B cell (primary cell): ENCODE data around the gene SMARCC1. TPM values are rescaled to one million over a fixed set of nuclear protein-coding genes. Genes with fewer than 3 reads are reported as not detected.

Source experiments
- ATAC-seq: fragments of 200-7000 bp; cut with Tn5 transposase; one replicate; pipeline ENCODE4 v1.10.0; 2021; ENCODE audit warnings: low read depth, mild to moderate bottlenecking, moderate number of reproducible peaks, moderate library complexity
- CTCF ChIA-PET: fragments of 350-600 bp; sonication (Branson Sonifier 250); formaldehyde crosslinking; loops from one replicate; lab custom pipeline; 2021; ENCODE audit warnings: antibody characterized with exemption, inconsistent platforms; lab: Charles Lee
- POLR2A ChIA-PET: fragments of 350-600 bp; sonication (Branson Sonifier 250); formaldehyde crosslinking; loops from one replicate; lab custom pipeline; 2021; ENCODE audit warnings: antibody characterized with exemption; lab: Charles Lee
- DNase-seq: peaks from one replicate; pipeline ENCODE4 v3.0.0; 2013
- H2AFZ ChIP-seq: 2 replicates; pipeline ENCODE4 v1.6.1; 2012; ENCODE audit warnings: mild to moderate bottlenecking, low read depth, low read length; ENCODE audit not compliant: insufficient read depth, poor library complexity, severe bottlenecking
- H3K27ac ChIP-seq, 2 donors: 1 replicate in 1 of 2; 2 replicates in 1 of 2; pipeline ENCODE4 v1.5.1; 2012 to 2013; ENCODE audit warnings: low read length in 2 of 2, mild to moderate bottlenecking in 2 of 2, moderate library complexity in 1 of 2
- H3K27me3 ChIP-seq, 4 experiments: fragments of 200-600 bp in 1 of 4; sonication (generic) in 1 of 4; replicated peaks in 1 of 4; 1 replicate in 2 of 4; 2 replicates in 2 of 4; pipeline versions ENCODE4 v1.6.1 to v1.7.0; 2013 to 2016; ENCODE audit warnings: low read length in 3 of 4, mild to moderate bottlenecking in 2 of 4, mixed read lengths in 1 of 4, moderate library complexity in 1 of 4; ENCODE audit not compliant: insufficient read depth in 4 of 4, control insufficient read depth in 3 of 4; ENCODE audit errors: control extremely low read depth in 1 of 4
- H3K36me3 ChIP-seq, 2 experiments: replicated peaks in 1 of 2; 1 replicate in 1 of 2; 2 replicates in 1 of 2; pipeline versions ENCODE4 v1.6.1 to v1.7.1; 2013; ENCODE audit warnings: low read length in 1 of 2; ENCODE audit not compliant: insufficient read depth in 2 of 2, control insufficient read depth in 1 of 2; ENCODE audit errors: control extremely low read depth in 1 of 2, extremely low read depth in 1 of 2
- H3K4me1 ChIP-seq, 2 donors: fragments of 200-600 bp in 1 of 2; sonication (generic) in 1 of 2; 1 replicate in 1 of 2; 2 replicates in 1 of 2; pipeline versions ENCODE4 v1.5.1 to v1.6.1; 2013 to 2017; ENCODE audit warnings: low read length in 2 of 2; ENCODE audit not compliant: control insufficient read depth in 2 of 2, insufficient read depth in 2 of 2
- H3K4me2 ChIP-seq: replicated peaks from 2 replicates; pipeline ENCODE3; 2012; ENCODE audit warnings: mild to moderate bottlenecking, low read depth, low read length; ENCODE audit not compliant: poor library complexity, severe bottlenecking
- H3K4me3 ChIP-seq, 5 experiments: fragments of 200-600 bp in 1 of 5; sonication (generic) in 1 of 5; 1 replicate in 3 of 5; 2 replicates in 2 of 5; pipeline versions ENCODE4 v1.5.1 to v1.7.0; 2011 to 2016; ENCODE audit warnings: low read length in 4 of 5, mild to moderate bottlenecking in 4 of 5, low read depth in 2 of 5, control low read depth in 1 of 5, moderate library complexity in 1 of 5; ENCODE audit not compliant: insufficient read depth in 1 of 5; ENCODE audit errors: control extremely low read depth in 1 of 5, extremely low read depth in 1 of 5
- H3K79me2 ChIP-seq: fragments of 200-600 bp; sonication (generic); one replicate; pipeline ENCODE4 v1.6.0; 2016; ENCODE audit warnings: low read length; ENCODE audit not compliant: control insufficient read depth, insufficient read depth
- H3K9ac ChIP-seq: fragments of 200-600 bp; sonication (generic); 2 replicates; pipeline ENCODE4 v1.6.1; 2017; ENCODE audit warnings: mild to moderate bottlenecking, low read length, moderate library complexity
- H3K9me3 ChIP-seq, 3 donors: one replicate each; pipeline versions ENCODE4 v1.6.1 to v1.7.1; 2013; ENCODE audit warnings: low read length in 2 of 3; ENCODE audit not compliant: control insufficient read depth in 2 of 3, insufficient read depth in 1 of 3; ENCODE audit errors: control extremely low read depth in 1 of 3
- H4K20me1 ChIP-seq: 2 replicates; pipeline ENCODE4 v1.6.0; 2012; ENCODE audit warnings: mild to moderate bottlenecking, low read length; ENCODE audit not compliant: insufficient read depth, control insufficient read depth, poor library complexity, severe bottlenecking
- H3K27ac Mint-ChIP-seq: one replicate; pipeline ENCODE4 v1.8.0; 2021; ENCODE audit warnings: mixed read lengths
- H3K27me3 Mint-ChIP-seq: one replicate; pipeline ENCODE4 v1.8.0; 2021; ENCODE audit warnings: mixed read lengths
- H3K4me1 Mint-ChIP-seq: one replicate; pipeline ENCODE4 v1.8.0; 2021; ENCODE audit warnings: mixed read lengths
- H3K4me3 Mint-ChIP-seq: one replicate; pipeline ENCODE4 v1.8.0; 2021; ENCODE audit warnings: mixed read lengths
- H3K9me3 Mint-ChIP-seq: one replicate; pipeline ENCODE4 v1.8.0; 2022; ENCODE audit warnings: mixed read lengths; ENCODE audit not compliant: insufficient read depth
- EZH2 ChIP-seq: IDR thresholded peaks from 2 replicates; pipeline ENCODE4 v1.6.1; 2012; ENCODE audit warnings: borderline replicate concordance, low read depth, mild to moderate bottlenecking, moderate library complexity, low read length; ENCODE audit not compliant: insufficient read depth, poor library complexity, severe bottlenecking
- WGBS: methylation state at CpG from one replicate; pipeline ENCODE4 v1.1.5; 2013; ENCODE audit warnings: missing lambda C conversion rate; ENCODE audit not compliant: insufficient coverage; 5-methylcytosine and 5-hydroxymethylcytosine counted together
- intact Hi-C: fragments of 100-400 bp; cut with micrococcal nuclease; formaldehyde crosslinking; loops from one replicate; pipeline ENCODE4 v1.10.0; 2022
- polyA plus RNA-seq: library from polyadenylated mRNA; depleted of rRNA; stranded (reverse); fragments of >200 nt; gene quantifications from 2 replicates; pipeline ENCODE4 v1.2.3, GENCODE V29; 2012
- total RNA-seq, 2 donors: library from RNA; stranded (reverse); fragments of 120-200 nt in 1 of 2; gene quantifications; 1 replicate in 1 of 2; 2 replicates in 1 of 2; pipeline versions ENCODE4 v1.2.3 to v1.2.4, GENCODE V29; 2013 to 2022
- TF ChIP-seq, protein P1 (sequence below): fragments of 200-600 bp; IDR thresholded peaks from one replicate; pipeline ENCODE4 v1.8.0; 2022; ENCODE audit warnings: antibody characterized with exemption, mild to moderate bottlenecking

SMARCC1 gene
- total and polyA plus RNA-seq, 2 donors (not counting 1 experiment from before 2014, with no cell fraction given), result 13.1 to 155 TPM

DNA sequence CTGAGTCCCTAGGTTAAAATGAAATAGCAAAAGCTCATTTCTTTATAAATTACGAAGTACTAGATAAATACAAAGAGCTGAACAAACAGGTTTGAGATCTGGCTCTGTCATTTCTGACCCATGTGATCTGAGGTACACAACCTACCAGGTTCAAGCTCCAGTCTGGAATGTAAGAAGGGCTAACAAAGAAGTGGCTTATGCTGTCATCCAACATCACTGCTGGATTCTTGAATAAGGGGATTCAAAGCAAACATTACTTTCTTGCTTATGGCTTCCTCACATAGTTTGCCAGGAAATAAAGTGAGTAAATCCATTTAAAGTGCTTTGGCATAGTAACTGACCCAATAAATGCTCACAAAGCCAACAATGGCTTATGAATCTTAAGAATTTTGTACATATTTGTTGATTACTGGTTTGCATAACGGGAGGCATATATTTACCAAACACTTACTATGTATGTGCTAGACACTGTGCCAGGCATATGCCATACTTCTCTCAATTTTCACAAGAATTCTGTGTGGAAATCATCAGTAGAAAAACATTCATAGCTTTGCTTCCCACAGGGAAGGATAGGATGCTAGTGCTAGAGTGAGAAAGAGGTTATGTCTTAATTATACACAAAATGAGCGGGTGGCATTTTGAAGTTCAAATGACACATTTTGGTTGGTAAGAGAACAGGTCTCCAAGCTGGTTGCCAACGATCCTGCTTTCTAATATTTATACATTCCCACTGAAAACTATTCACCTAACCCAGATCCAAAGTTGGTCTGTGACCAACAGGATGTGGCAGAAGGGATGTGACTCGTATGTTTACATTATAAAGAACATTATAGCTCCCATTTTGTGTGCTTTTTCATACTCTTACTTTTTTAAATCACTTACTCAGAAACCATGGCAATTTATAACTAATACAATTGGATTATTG is 164.3 kb downstream of the SMARCC1 start:
- intact Hi-C loops, result no loop called here
- Histone ChIP-seq H3K27ac (no peak overlapping the region), H4K20me1 (peaks cover 1% of the 10 kb centered on the region), H3K27me3 (no peaks in the 10 kb centered on the region), H3K36me3 (peaks cover 12 to 70% of the 10 kb centered on the region in 2 experiments), H3K4me3 (no peak overlapping the region), H2AFZ (no peak overlapping the region), H3K79me2 (peaks cover 6% of the 10 kb centered on the region), H3K4me1 (peaks cover 0 to 5% of the 10 kb centered on the region in 2 donors), H3K9ac (no peak overlapping the region), H3K4me2 (no peak overlapping the region), H3K9me3 (peaks cover 0 to 2% (median 0%) of the 10 kb centered on the region in 3 donors)
- DNase-seq, result no peak
- ChIA-PET POLR2A (no interaction called here), CTCF (interaction anchor here (0.6 to 3.0 kb wide), 4 partner anchors 10 to 182 kb away, joined by 3 to 8 read pairs (median 4); no protein-coding TSS in a partner anchor)
- ATAC-seq, result no peak
- TF ChIP-seq, protein P1, sequence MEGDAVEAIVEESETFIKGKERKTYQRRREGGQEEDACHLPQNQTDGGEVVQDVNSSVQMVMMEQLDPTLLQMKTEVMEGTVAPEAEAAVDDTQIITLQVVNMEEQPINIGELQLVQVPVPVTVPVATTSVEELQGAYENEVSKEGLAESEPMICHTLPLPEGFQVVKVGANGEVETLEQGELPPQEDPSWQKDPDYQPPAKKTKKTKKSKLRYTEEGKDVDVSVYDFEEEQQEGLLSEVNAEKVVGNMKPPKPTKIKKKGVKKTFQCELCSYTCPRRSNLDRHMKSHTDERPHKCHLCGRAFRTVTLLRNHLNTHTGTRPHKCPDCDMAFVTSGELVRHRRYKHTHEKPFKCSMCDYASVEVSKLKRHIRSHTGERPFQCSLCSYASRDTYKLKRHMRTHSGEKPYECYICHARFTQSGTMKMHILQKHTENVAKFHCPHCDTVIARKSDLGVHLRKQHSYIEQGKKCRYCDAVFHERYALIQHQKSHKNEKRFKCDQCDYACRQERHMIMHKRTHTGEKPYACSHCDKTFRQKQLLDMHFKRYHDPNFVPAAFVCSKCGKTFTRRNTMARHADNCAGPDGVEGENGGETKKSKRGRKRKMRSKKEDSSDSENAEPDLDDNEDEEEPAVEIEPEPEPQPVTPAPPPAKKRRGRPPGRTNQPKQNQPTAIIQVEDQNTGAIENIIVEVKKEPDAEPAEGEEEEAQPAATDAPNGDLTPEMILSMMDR, result no peak
- no peak for TF ChIP-seq EZH2
- no peak overlapping the region for H3K27ac Mint-ChIP-seq
- H3K4me1 Mint-ChIP-seq, result no peaks in the 10 kb centered on the region
- H3K9me3 Mint-ChIP-seq, result no peaks in the 10 kb centered on the region
- H3K27me3 Mint-ChIP-seq, result no peaks in the 10 kb centered on the region
- WGBS, result no CpG with 5 or more reads among the region's 5 CpGs
- H3K4me3 Mint-ChIP-seq, result no peak overlapping the region

DNA sequence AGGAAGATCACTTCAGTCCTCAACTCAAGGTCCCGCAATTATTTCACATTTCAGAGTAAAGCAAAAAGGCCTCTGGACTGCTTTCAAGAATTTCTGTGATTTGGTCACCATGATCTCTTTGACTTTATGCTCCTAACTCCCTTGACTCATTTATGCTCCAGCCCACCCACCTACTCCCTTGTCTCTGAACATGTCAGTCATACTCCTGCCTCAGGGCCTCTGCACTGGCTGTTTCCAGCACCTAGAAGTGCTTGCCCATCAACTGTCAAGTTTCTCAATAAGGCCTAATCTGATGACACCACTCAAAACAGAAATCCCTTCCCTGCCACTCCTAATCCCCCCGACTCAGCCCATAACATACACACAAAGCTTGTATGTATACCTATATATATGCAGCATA is 166.9 kb downstream of the SMARCC1 start:
- intact Hi-C loops, result no loop called here
- H2AFZ ChIP-seq, result no peak overlapping the region
- no peak for TF ChIP-seq EZH2
- TF ChIP-seq, protein P1, result no peak
- ChIA-PET POLR2A (interaction anchor here (0.6 kb wide), 1 partner anchor 69 kb away, joined by 6 read pairs; no protein-coding TSS in a partner anchor), CTCF (no interaction called here)
- peaks cover 18 to 71% of the 10 kb centered on the region in 2 experiments for H3K36me3 ChIP-seq
- no peak overlapping the region for H3K9ac ChIP-seq
- H3K79me2 ChIP-seq, result peaks cover 3% of the 10 kb centered on the region
- 100% methylated on average over 1 of the region's 2 CpGs for WGBS
- DNase-seq, result no peak
- peaks cover 1% of the 10 kb centered on the region for H3K4me1 Mint-ChIP-seq
- no peak overlapping the region for H3K4me3 Mint-ChIP-seq
- no peaks in the 10 kb centered on the region for H3K9me3 Mint-ChIP-seq
- no peak overlapping the region for H3K4me2 ChIP-seq
- no peak for ATAC-seq
- peaks cover 0 to 5% of the 10 kb centered on the region in 2 donors for H3K4me1 ChIP-seq
- H3K9me3 ChIP-seq, result peaks cover 0 to 2% (median 0%) of the 10 kb centered on the region in 3 donors
- no peaks in the 10 kb centered on the region for H4K20me1 ChIP-seq
- no peak overlapping the region for H3K27ac ChIP-seq
- no peaks in the 10 kb centered on the region for H3K27me3 ChIP-seq
- H3K27ac Mint-ChIP-seq, result no peak overlapping the region
- H3K4me3 ChIP-seq, result no peak overlapping the region
- no peaks in the 10 kb centered on the region for H3K27me3 Mint-ChIP-seq
